Measurements from ENCODE around the gene NDUFS8. TPM values are rescaled to one million over a fixed set of nuclear protein-coding genes. Genes with fewer than 3 reads are reported as not detected.

The NDUFS8 gene
- total and polyA plus RNA-seq, 2 of the 13 experiments (the other 11 are each of a cell fraction or from before 2014, with no cell fraction given): 96.7 to 158 TPM

GRCh38 chr11:68010090-68011041, 20.1 kb upstream of the NDUFS8 start, which contains the start of gene ALDH3B1 (continued):
- TF ChIP-seq ZSCAN21 (CRISPR knock-in tag; IDR thresholded peaks at IDR 0.05; ENCODE audit: borderline replicate concordance) (peak; percentile 16; the same call in 1 of the 2 replicates), RNF2 (conservative IDR thresholded peaks at IDR 0.05; ENCODE audit: low read depth) (no peak; the same call in 1 of the 2 replicates), TOE1 (CRISPR knock-in tag; IDR thresholded peaks at IDR 0.05) (no peak), ZBTB7A (CRISPR knock-in tag; IDR thresholded peaks at IDR 0.05) (peak; percentile 44), PTBP1 (IDR thresholded peaks at IDR 0.05; ENCODE audit: low read depth, low read length, poor library complexity, severe bottlenecking) (no peak), ZNF552 (CRISPR knock-in tag; IDR thresholded peaks at IDR 0.05; ENCODE audit: borderline replicate concordance) (no peak), MXD3 (CRISPR knock-in tag; IDR thresholded peaks at IDR 0.05) (peak; percentile 68; the same call in 1 of the 2 replicates), TRIM24 (CRISPR knock-in tag; IDR thresholded peaks at IDR 0.05) (no peak), STAT5B (CRISPR knock-in tag; IDR thresholded peaks at IDR 0.05) (no peak), PHF20 (CRISPR knock-in tag; IDR thresholded peaks at IDR 0.05) (no peak), ZFY (CRISPR knock-in tag; IDR thresholded peaks at IDR 0.05) (peak; percentile 86), PRDM10 (CRISPR knock-in tag; IDR thresholded peaks at IDR 0.05; ENCODE audit: low read depth) (peak; percentile 62; the same call in 1 of the 2 replicates), DR1 (CRISPR knock-in tag; IDR thresholded peaks at IDR 0.05) (peak; percentile 18; the same call in 1 of the 2 replicates), IRX3 (CRISPR knock-in tag; IDR thresholded peaks at IDR 0.05; ENCODE audit: borderline replicate concordance, low read depth) (no peak), CBX1 (IDR thresholded peaks at IDR 0.05; ENCODE audit: low read depth) (no peak), NPAS2 (CRISPR knock-in tag; IDR thresholded peaks at IDR 0.05; ENCODE audit: borderline replicate concordance) (no peak), ZNF775 (CRISPR knock-in tag; IDR thresholded peaks at IDR 0.05; ENCODE audit: borderline replicate concordance) (no peak), ZNF10 (CRISPR knock-in tag; IDR thresholded peaks at IDR 0.05; ENCODE audit: borderline replicate concordance, low read depth) (no peak), ZNF275 (CRISPR knock-in tag; IDR thresholded peaks at IDR 0.05; ENCODE audit: borderline replicate concordance) (0 out of 2 replicates have a peak, but pooled peaks have one; percentile 36), RORA (CRISPR knock-in tag; IDR thresholded peaks at IDR 0.05) (no peak), SNAPC2 (CRISPR knock-in tag; IDR thresholded peaks at IDR 0.05) (no peak)
